H1 (cell line): ENCODE results near the gene FOXP2.

Experiments used
- CBX8 ChIP-seq: fragments of 300-800, 300-1000 bp; sonication (generic); IDR thresholded peaks from 2 replicates; pipeline ENCODE4 v1.7.1; 2016; ENCODE audit warnings: low read depth, low read length, borderline replicate concordance
- CEBPB ChIP-seq: IDR thresholded peaks from 2 replicates; pipeline ENCODE4 v1.6.1; 2012; ENCODE audit warnings: low read depth, low read length
- CTCF ChIP-seq, 3 experiments: IDR thresholded peaks; 1 replicate in 2 of 3; 2 replicates in 1 of 3; pipeline versions ENCODE4 v1.5.1 to v1.6.1; 2011; ENCODE audit warnings: low read length in 3 of 3, mild to moderate bottlenecking in 3 of 3, inconsistent platforms in 2 of 3, low read depth in 1 of 3, moderate library complexity in 1 of 3; ENCODE audit not compliant: insufficient read depth in 1 of 3; ENCODE audit errors: control extremely low read depth in 1 of 3
- EZH2 ChIP-seq: fragments of 200-600 bp; sonication (generic); IDR thresholded peaks from 2 replicates; pipeline ENCODE4 v1.7.1; 2012; ENCODE audit warnings: low read depth, mild to moderate bottlenecking, moderate library complexity, low read length, inconsistent platforms; ENCODE audit not compliant: severe bottlenecking
- GABPA ChIP-seq: IDR thresholded peaks from 2 replicates; pipeline ENCODE4 v1.6.1; 2011; ENCODE audit warnings: mild to moderate bottlenecking, low read length, moderate library complexity, borderline replicate concordance; ENCODE audit not compliant: insufficient read depth
- JUN ChIP-seq: IDR thresholded peaks from 2 replicates; pipeline ENCODE4 v1.6.1; 2011; ENCODE audit warnings: low read depth, mild to moderate bottlenecking, improper control_type of control experiment, low read length
- POLR2A ChIP-seq, 2 experiments: IDR thresholded peaks; 1 replicate in 1 of 2; 2 replicates in 1 of 2; pipeline ENCODE4 v1.6.1; 2011; ENCODE audit warnings: low read depth in 2 of 2, low read length in 2 of 2, mild to moderate bottlenecking in 2 of 2; ENCODE audit errors: control extremely low read depth in 1 of 2
- POLR2AphosphoS5 ChIP-seq: IDR thresholded peaks from 2 replicates; pipeline ENCODE4 v1.6.1; 2011; ENCODE audit warnings: low read depth, low read length
- TAF1 ChIP-seq: IDR thresholded peaks from 2 replicates; pipeline ENCODE4 v1.6.1; 2011; ENCODE audit warnings: mild to moderate bottlenecking, low read depth, low read length

- TF ChIP-seq POLR2A (IDR thresholded peaks at IDR 0.05; ENCODE audit: control extremely low read depth in 1 of 2, low read depth in 2 of 2, low read length in 2 of 2): no peak
- no peak for TF ChIP-seq GABPA
- TF ChIP-seq CTCF (IDR thresholded peaks at IDR 0.05; ENCODE audit: control extremely low read depth in 1 of 3, insufficient read depth in 1 of 3, low read depth in 1 of 3, low read length in 3 of 3): no peak
- TF ChIP-seq EZH2: no peak
- no peak for TF ChIP-seq TAF1
- no peak for TF ChIP-seq JUN
- TF ChIP-seq POLR2AphosphoS5: no peak
- TF ChIP-seq CBX8: no peak
- TF ChIP-seq CEBPB: no peak
These were observed 234.1 kb downstream of the FOXP2 start for GRCh38 chr7:114648680-114649079.
